Caco-2 (cell line): ENCODE measurements around the gene NXN. TPM values are rescaled to one million over a fixed set of nuclear protein-coding genes. Genes with fewer than 3 reads are reported as not detected.

Experiments used
- BruUV-seq: library from RNA; stranded (reverse); fragments of 400-500 nt; replicated peaks from 2 replicates; lab custom pipeline; 2021; lab: Mats Ljungman, UMichigan
- CTCF ChIA-PET: fragments of 300-600 bp; sonication (Branson Sonifier 250); formaldehyde crosslinking; loops from one replicate; lab custom pipeline; 2022; ENCODE audit warnings: antibody characterized with exemption; lab: Charles Lee
- POLR2A ChIA-PET: fragments of 300-600 bp; sonication (Branson Sonifier 250); formaldehyde crosslinking; loops from one replicate; lab custom pipeline; 2022; ENCODE audit warnings: antibody characterized with exemption; lab: Charles Lee
- DNase-seq, 2 experiments: peaks; one replicate each; pipeline versions ENCODE4 v3.0.0 to v3.0.0-alpha.2; 2020 to 2022
- H3K27me3 ChIP-seq: replicated peaks from 2 replicates; pipeline ENCODE4 v1.6.0; 2011; ENCODE audit warnings: low read length; ENCODE audit not compliant: control insufficient read depth, insufficient read depth
- H3K36me3 ChIP-seq: 2 replicates; pipeline ENCODE4 v1.5.1; 2011; ENCODE audit warnings: low read length; ENCODE audit not compliant: control insufficient read depth, insufficient read depth
- H3K4me1 ChIP-seq: fragments of 250-450 bp; sonication (Bioruptor Pico); 2 replicates; pipeline ENCODE4 v1.5.1; 2020; ENCODE audit warnings: mild to moderate bottlenecking
- H3K4me3 ChIP-seq: 2 replicates; pipeline ENCODE4 v1.5.1; 2011; ENCODE audit warnings: low read depth, mild to moderate bottlenecking, control low read depth, low read length
- H3K9me3 ChIP-seq: fragments of 250-450 bp; sonication (Bioruptor Pico); 2 replicates; pipeline ENCODE4 v1.5.1; 2020; ENCODE audit warnings: mild to moderate bottlenecking, moderate library complexity
- H3K27ac Mint-ChIP-seq: one replicate; pipeline ENCODE4 v1.8.0; 2022; ENCODE audit warnings: mixed read lengths; ENCODE audit not compliant: unreplicated experiment
- H3K27me3 Mint-ChIP-seq: one replicate; pipeline ENCODE4 v1.8.0; 2022; ENCODE audit warnings: mixed read lengths; ENCODE audit not compliant: insufficient read depth, unreplicated experiment
- H3K36me3 Mint-ChIP-seq: one replicate; pipeline ENCODE4 v1.8.0; 2022; ENCODE audit warnings: mild to moderate bottlenecking, mixed read lengths; ENCODE audit not compliant: insufficient read depth, unreplicated experiment
- H3K4me1 Mint-ChIP-seq: one replicate; pipeline ENCODE4 v1.8.0; 2022; ENCODE audit warnings: low read depth, mixed read lengths; ENCODE audit not compliant: unreplicated experiment
- H3K4me3 Mint-ChIP-seq: one replicate; pipeline ENCODE4 v1.8.0; 2022; ENCODE audit warnings: mild to moderate bottlenecking, moderate library complexity, mixed read lengths; ENCODE audit not compliant: unreplicated experiment
- H3K9me3 Mint-ChIP-seq: one replicate; pipeline ENCODE4 v1.8.0; 2022; ENCODE audit warnings: mixed read lengths; ENCODE audit not compliant: unreplicated experiment
- CTCF ChIP-seq, 2 experiments: fragments of 200-600 bp in 1 of 2; IDR thresholded peaks; 1 replicate in 1 of 2; 2 replicates in 1 of 2; pipeline versions ENCODE4 v1.5.1 to v1.8.0; 2011 to 2022; ENCODE audit warnings: antibody characterized with exemption in 1 of 2, control low read depth in 1 of 2, inconsistent platforms in 1 of 2, low read depth in 1 of 2, low read length in 1 of 2, mild to moderate bottlenecking in 1 of 2, moderate library complexity in 1 of 2; ENCODE audit not compliant: insufficient read depth in 1 of 2, severe bottlenecking in 1 of 2, unreplicated experiment in 1 of 2
- intact Hi-C: fragments of 100-400 bp; cut with micrococcal nuclease; formaldehyde crosslinking; loops from one replicate; pipeline ENCODE4 v1.10.0; 2022; ENCODE audit not compliant: unreplicated experiment
- total RNA-seq: library from RNA; stranded (reverse); gene quantifications from 2 replicates; pipeline ENCODE4 v1.2.3, GENCODE V29; 2022

NXN gene
- total RNA-seq, 1 experiment from 2014 or later, result 76.7 TPM

- no peak overlapping the region for H3K4me3 ChIP-seq
- H3K4me1 Mint-ChIP-seq, result no peaks in the 10 kb centered on the region
- no peaks in the 10 kb centered on the region for H3K9me3 Mint-ChIP-seq
- H3K27me3 Mint-ChIP-seq, result no peaks in the 10 kb centered on the region
- CTCF ChIA-PET, result no interaction called here
- DNase-seq, result no peak
- POLR2A ChIA-PET, result no interaction called here
- BruUV-seq, result no TSS peak
- intact Hi-C loops, result no loop called here
- no peaks in the 10 kb centered on the region for H3K9me3 ChIP-seq
- no peaks in the 10 kb centered on the region for H3K4me1 ChIP-seq
- no peak overlapping the region for H3K4me3 Mint-ChIP-seq
- no peak overlapping the region for H3K27ac Mint-ChIP-seq
- H3K36me3 ChIP-seq, result peaks cover 2% of the 10 kb centered on the region; the same call in 1 of the 2 replicates
- TF ChIP-seq CTCF (IDR thresholded peaks at IDR 0.05; ENCODE audit: insufficient read depth in 1 of 2, low read depth in 1 of 2, low read length in 1 of 2, severe bottlenecking in 1 of 2, unreplicated experiment in 1 of 2), result no peak
- H3K27me3 ChIP-seq, result no peaks in the 10 kb centered on the region
- peaks cover 61% of the 10 kb centered on the region for H3K36me3 Mint-ChIP-seq
Observed at GRCh38 chr17:824378-824777, 155.2 kb downstream of the NXN start.

GRCh38 chr17:823501-823902 lies 156.1 kb downstream of the NXN start:
- no peak for TF ChIP-seq CTCF (IDR thresholded peaks at IDR 0.05; ENCODE audit: insufficient read depth in 1 of 2, low read depth in 1 of 2, low read length in 1 of 2, severe bottlenecking in 1 of 2, unreplicated experiment in 1 of 2)
- Mint-ChIP-seq H3K4me1 (no peaks in the 10 kb centered on the region), H3K4me3 (no peak overlapping the region), H3K27me3 (no peaks in the 10 kb centered on the region), H3K9me3 (no peaks in the 10 kb centered on the region), H3K27ac (no peak overlapping the region), H3K36me3 (peaks cover 54% of the 10 kb centered on the region)
- ChIA-PET CTCF (no interaction called here), POLR2A (no interaction called here)
- Histone ChIP-seq H3K4me1 (no peaks in the 10 kb centered on the region), H3K27me3 (no peaks in the 10 kb centered on the region), H3K9me3 (no peaks in the 10 kb centered on the region), H3K36me3 (peaks cover 2% of the 10 kb centered on the region; the same call in 1 of the 2 replicates), H3K4me3 (no peak overlapping the region)
- DNase-seq, result no peak
- intact Hi-C loops, result no loop called here
- BruUV-seq, result no TSS peak

- Mint-ChIP-seq H3K27ac (no peak overlapping the region), H3K27me3 (no peaks in the 10 kb centered on the region), H3K9me3 (no peaks in the 10 kb centered on the region), H3K36me3 (peaks cover 48% of the 10 kb centered on the region), H3K4me3 (no peak overlapping the region), H3K4me1 (no peaks in the 10 kb centered on the region)
- no peak overlapping the region for H3K4me3 ChIP-seq
- peaks cover 3% of the 10 kb centered on the region; the same call in 1 of the 2 replicates for H3K36me3 ChIP-seq
- DNase-seq, result no peak
- CTCF ChIA-PET, result no interaction called here
- no peaks in the 10 kb centered on the region for H3K9me3 ChIP-seq
- H3K4me1 ChIP-seq, result no peaks in the 10 kb centered on the region
- intact Hi-C loops, result no loop called here
- BruUV-seq, result no TSS peak
- TF ChIP-seq CTCF (IDR thresholded peaks at IDR 0.05; ENCODE audit: insufficient read depth in 1 of 2, low read depth in 1 of 2, low read length in 1 of 2, severe bottlenecking in 1 of 2, unreplicated experiment in 1 of 2), result no peak
- POLR2A ChIA-PET, result no interaction called here
- H3K27me3 ChIP-seq, result no peaks in the 10 kb centered on the region
Observed at GRCh38 chr17:819251-819650, 160.3 kb downstream of the NXN start.
